ENCODE data around the gene ZNF784. TPM values are rescaled to one million over a fixed set of nuclear protein-coding genes. Genes with fewer than 3 reads are reported as not detected.

Gene ZNF784
- total and polyA plus RNA-seq, 2 of the 8 experiments (the other 6 are each of a cell fraction or from before 2014, with no cell fraction given), result 6.5 to 8.0 TPM

DNA sequence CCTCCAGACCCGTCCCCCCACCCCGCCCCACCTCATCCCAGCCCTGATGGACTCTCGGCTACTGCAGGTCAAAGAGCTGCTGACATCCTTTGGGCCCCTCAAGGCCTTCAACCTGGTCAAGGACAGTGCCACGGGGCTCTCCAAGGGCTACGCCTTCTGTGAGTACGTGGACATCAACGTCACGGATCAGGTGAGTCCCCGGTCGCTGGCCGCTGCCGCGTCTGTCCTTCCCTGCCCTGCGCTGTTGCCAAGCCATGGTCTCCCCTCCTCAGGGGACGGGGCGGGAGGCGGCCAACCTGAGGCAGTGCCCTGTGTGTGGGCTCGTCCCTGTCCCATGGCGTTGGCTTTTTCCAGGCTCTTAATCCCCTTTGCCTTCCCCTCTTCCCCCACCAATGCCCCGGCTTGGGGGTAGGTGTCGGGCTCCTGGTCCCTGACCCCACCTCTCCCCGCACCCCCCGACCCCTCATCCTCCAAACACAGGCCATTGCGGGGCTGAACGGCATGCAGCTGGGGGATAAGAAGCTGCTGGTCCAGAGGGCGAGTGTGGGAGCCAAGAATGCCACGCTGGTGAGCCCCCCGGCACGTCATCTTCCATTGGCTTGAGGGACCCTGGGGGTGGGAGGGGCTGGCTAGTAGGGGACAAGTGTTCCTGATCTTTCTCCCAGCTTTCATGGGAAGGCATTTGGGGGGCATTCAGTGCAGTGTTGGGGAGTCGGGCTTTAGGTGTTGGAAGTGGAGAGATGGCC, 44.4 kb upstream of the ZNF784 start (continued):
- TF ChIP-seq EZH2 (IDR thresholded peaks at IDR 0.05; ENCODE audit: low read depth, low read length, severe bottlenecking) (no peak), SIX5 (IDR thresholded peaks at IDR 0.05; ENCODE audit: low read depth, low read length) (no peak), TAF7 (optimal IDR thresholded peaks at IDR 0.05; ENCODE audit: borderline replicate concordance, low read depth, low read length) (no peak), KDM5A (IDR thresholded peaks at IDR 0.05; ENCODE audit: low read length) (no peak), NANOG (IDR thresholded peaks at IDR 0.05; ENCODE audit: insufficient read depth, low read depth, low read length, poor library complexity, severe bottlenecking) (no peak)
- TF ChIP-seq, protein P1, sequence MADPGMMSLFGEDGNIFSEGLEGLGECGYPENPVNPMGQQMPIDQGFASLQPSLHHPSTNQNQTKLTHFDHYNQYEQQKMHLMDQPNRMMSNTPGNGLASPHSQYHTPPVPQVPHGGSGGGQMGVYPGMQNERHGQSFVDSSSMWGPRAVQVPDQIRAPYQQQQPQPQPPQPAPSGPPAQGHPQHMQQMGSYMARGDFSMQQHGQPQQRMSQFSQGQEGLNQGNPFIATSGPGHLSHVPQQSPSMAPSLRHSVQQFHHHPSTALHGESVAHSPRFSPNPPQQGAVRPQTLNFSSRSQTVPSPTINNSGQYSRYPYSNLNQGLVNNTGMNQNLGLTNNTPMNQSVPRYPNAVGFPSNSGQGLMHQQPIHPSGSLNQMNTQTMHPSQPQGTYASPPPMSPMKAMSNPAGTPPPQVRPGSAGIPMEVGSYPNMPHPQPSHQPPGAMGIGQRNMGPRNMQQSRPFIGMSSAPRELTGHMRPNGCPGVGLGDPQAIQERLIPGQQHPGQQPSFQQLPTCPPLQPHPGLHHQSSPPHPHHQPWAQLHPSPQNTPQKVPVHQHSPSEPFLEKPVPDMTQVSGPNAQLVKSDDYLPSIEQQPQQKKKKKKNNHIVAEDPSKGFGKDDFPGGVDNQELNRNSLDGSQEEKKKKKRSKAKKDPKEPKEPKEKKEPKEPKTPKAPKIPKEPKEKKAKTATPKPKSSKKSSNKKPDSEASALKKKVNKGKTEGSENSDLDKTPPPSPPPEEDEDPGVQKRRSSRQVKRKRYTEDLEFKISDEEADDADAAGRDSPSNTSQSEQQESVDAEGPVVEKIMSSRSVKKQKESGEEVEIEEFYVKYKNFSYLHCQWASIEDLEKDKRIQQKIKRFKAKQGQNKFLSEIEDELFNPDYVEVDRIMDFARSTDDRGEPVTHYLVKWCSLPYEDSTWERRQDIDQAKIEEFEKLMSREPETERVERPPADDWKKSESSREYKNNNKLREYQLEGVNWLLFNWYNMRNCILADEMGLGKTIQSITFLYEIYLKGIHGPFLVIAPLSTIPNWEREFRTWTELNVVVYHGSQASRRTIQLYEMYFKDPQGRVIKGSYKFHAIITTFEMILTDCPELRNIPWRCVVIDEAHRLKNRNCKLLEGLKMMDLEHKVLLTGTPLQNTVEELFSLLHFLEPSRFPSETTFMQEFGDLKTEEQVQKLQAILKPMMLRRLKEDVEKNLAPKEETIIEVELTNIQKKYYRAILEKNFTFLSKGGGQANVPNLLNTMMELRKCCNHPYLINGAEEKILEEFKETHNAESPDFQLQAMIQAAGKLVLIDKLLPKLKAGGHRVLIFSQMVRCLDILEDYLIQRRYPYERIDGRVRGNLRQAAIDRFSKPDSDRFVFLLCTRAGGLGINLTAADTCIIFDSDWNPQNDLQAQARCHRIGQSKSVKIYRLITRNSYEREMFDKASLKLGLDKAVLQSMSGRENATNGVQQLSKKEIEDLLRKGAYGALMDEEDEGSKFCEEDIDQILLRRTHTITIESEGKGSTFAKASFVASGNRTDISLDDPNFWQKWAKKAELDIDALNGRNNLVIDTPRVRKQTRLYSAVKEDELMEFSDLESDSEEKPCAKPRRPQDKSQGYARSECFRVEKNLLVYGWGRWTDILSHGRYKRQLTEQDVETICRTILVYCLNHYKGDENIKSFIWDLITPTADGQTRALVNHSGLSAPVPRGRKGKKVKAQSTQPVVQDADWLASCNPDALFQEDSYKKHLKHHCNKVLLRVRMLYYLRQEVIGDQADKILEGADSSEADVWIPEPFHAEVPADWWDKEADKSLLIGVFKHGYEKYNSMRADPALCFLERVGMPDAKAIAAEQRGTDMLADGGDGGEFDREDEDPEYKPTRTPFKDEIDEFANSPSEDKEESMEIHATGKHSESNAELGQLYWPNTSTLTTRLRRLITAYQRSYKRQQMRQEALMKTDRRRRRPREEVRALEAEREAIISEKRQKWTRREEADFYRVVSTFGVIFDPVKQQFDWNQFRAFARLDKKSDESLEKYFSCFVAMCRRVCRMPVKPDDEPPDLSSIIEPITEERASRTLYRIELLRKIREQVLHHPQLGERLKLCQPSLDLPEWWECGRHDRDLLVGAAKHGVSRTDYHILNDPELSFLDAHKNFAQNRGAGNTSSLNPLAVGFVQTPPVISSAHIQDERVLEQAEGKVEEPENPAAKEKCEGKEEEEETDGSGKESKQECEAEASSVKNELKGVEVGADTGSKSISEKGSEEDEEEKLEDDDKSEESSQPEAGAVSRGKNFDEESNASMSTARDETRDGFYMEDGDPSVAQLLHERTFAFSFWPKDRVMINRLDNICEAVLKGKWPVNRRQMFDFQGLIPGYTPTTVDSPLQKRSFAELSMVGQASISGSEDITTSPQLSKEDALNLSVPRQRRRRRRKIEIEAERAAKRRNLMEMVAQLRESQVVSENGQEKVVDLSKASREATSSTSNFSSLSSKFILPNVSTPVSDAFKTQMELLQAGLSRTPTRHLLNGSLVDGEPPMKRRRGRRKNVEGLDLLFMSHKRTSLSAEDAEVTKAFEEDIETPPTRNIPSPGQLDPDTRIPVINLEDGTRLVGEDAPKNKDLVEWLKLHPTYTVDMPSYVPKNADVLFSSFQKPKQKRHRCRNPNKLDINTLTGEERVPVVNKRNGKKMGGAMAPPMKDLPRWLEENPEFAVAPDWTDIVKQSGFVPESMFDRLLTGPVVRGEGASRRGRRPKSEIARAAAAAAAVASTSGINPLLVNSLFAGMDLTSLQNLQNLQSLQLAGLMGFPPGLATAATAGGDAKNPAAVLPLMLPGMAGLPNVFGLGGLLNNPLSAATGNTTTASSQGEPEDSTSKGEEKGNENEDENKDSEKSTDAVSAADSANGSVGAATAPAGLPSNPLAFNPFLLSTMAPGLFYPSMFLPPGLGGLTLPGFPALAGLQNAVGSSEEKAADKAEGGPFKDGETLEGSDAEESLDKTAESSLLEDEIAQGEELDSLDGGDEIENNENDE (IDR thresholded peaks at IDR 0.05; ENCODE audit: insufficient replicate concordance, low read length), result no peak
